ENCODE measurements around the gene UGT1A5.

DNA sequence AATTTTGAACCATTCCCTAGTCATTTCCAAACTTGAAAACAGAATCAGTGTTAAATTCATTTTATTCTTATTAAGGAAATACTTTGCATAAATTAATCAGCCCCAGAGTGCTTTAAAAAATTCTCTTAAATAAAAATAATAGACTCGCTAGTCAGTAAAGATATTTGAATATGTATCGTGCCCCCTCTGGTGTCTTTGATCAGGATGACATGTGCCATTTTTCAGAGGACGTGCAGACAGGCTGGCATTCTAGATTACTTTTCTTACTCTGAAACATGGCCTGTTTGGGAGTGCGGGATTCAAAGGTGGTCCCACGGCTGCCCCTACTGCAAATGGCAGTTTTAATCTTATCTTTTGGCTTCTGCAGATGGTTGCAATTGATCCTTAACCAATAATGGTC, 59.9 kb downstream of the UGT1A5 start:
- TF ChIP-seq, protein P1, sequence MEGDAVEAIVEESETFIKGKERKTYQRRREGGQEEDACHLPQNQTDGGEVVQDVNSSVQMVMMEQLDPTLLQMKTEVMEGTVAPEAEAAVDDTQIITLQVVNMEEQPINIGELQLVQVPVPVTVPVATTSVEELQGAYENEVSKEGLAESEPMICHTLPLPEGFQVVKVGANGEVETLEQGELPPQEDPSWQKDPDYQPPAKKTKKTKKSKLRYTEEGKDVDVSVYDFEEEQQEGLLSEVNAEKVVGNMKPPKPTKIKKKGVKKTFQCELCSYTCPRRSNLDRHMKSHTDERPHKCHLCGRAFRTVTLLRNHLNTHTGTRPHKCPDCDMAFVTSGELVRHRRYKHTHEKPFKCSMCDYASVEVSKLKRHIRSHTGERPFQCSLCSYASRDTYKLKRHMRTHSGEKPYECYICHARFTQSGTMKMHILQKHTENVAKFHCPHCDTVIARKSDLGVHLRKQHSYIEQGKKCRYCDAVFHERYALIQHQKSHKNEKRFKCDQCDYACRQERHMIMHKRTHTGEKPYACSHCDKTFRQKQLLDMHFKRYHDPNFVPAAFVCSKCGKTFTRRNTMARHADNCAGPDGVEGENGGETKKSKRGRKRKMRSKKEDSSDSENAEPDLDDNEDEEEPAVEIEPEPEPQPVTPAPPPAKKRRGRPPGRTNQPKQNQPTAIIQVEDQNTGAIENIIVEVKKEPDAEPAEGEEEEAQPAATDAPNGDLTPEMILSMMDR (IDR thresholded peaks at IDR 0.05): no peak
- TF ChIP-seq POLR2A (IDR thresholded peaks at IDR 0.05): no peak
